Stimulated activated CD4-positive, alpha-beta T cell treated with anti-CD3 and anti-CD28 coated beads, Interleukin-12 subunit alpha, Interleukin-12 subunit beta, amount 100 ng/mL, for 24 hours (primary cell): ENCODE data around the gene TNFRSF9.
"Not testable (repeated sequence)": the region's sequence is repeated elsewhere in the genome, so short reads cannot be mapped to it uniquely, and the experiment has no call there.

Experiments used
- DNase-seq, 2 experiments: peaks; one replicate each; pipeline ENCODE4 v3.0.0-alpha.2; 2020; ENCODE audit warnings: low read depth in 2 of 2

TNFRSF9 gene

GRCh38 chr1:7940745-7941436 lies at the start of gene TNFRSF9:
Gene TNFRSF9 (minus strand): TSS chr1:7940839. CDS start chr1:7939994, 845 bp downstream.
- DNase-seq, result peak; percentile 43 to 84

- DNase-seq, result no peak
Observed at GRCh38 chr1:7989762-7990428, 49.3 kb upstream of the TNFRSF9 start.

GRCh38 chr1:7988576-7988975 lies 47.9 kb upstream of the TNFRSF9 start:
- no peak for DNase-seq

GRCh38 chr1:7987528-7987927 lies 46.9 kb upstream of the TNFRSF9 start:
- DNase-seq, result no peak

GRCh38 chr1:7985851-7986612 lies 45.4 kb upstream of the TNFRSF9 start:
- no peak for DNase-seq

- DNase-seq, result no peak
Observed at GRCh38 chr1:7984811-7985210, 44.2 kb upstream of the TNFRSF9 start.

- DNase-seq, result no peak
Observed at GRCh38 chr1:7983086-7983778, 42.6 kb upstream of the TNFRSF9 start.

GRCh38 chr1:7980984-7981383 lies 40.3 kb upstream of the TNFRSF9 start:
- DNase-seq, result no peak

GRCh38 chr1:7975212-7975865 lies 34.7 kb upstream of the TNFRSF9 start:
- DNase-seq, result no peak

GRCh38 chr1:7973086-7973485 lies 32.4 kb upstream of the TNFRSF9 start:
- DNase-seq, result no peak

- no peak for DNase-seq
Observed at GRCh38 chr1:7972285-7972684, 31.6 kb upstream of the TNFRSF9 start.

GRCh38 chr1:7971024-7971423 lies 30.4 kb upstream of the TNFRSF9 start:
- no peak for DNase-seq

GRCh38 chr1:7970246-7970645 lies 29.6 kb upstream of the TNFRSF9 start:
- DNase-seq, result no peak

- no peak for DNase-seq
Observed at GRCh38 chr1:7967651-7968050, 27.0 kb upstream of the TNFRSF9 start.

GRCh38 chr1:7967196-7967595 lies 26.6 kb upstream of the TNFRSF9 start:
- no peak for DNase-seq

- DNase-seq, result no peak
Observed at GRCh38 chr1:7964476-7964875, 23.8 kb upstream of the TNFRSF9 start.

- not testable (repeated sequence) for DNase-seq
Observed at GRCh38 chr1:7963841-7964240, 23.2 kb upstream of the TNFRSF9 start.

- DNase-seq, result not testable (repeated sequence)
Observed at GRCh38 chr1:7963378-7963730, 22.7 kb upstream of the TNFRSF9 start.

- DNase-seq, result no peak
Observed at GRCh38 chr1:7962636-7963377, 22.2 kb upstream of the TNFRSF9 start.

- no peak for DNase-seq
Observed at GRCh38 chr1:7962014-7962335, 21.3 kb upstream of the TNFRSF9 start.
